HEK293 (cell line): ENCODE data around the gene GHRL.

Experiments
- MEIS1 ChIP-seq: sonication (generic); formaldehyde crosslinking; IDR thresholded peaks from 2 replicates; pipeline ENCODE4 v1.8.1; 2022; ENCODE audit warnings: missing genetic modification reagents, mild to moderate bottlenecking, borderline replicate concordance
- MZF1 ChIP-seq: fragments of 450-650 bp; formaldehyde crosslinking; IDR thresholded peaks from 2 replicates; pipeline ENCODE4 v1.5.1; 2017; ENCODE audit warnings: missing biosample characterization, missing genetic modification characterization, borderline replicate concordance
- REPIN1 ChIP-seq: fragments of 450-650 bp; formaldehyde crosslinking; IDR thresholded peaks from 2 replicates; pipeline ENCODE4 v1.5.1; 2017; ENCODE audit warnings: missing biosample characterization, missing genetic modification characterization, low read depth
- ZFP41 ChIP-seq: fragments of 450-650 bp; formaldehyde crosslinking; IDR thresholded peaks from 2 replicates; pipeline ENCODE4 v1.5.1; 2016; ENCODE audit warnings: missing biosample characterization, missing genetic modification characterization, borderline replicate concordance
- ZNF184 ChIP-seq: fragments of 450-650 bp; IDR thresholded peaks from 2 replicates; pipeline ENCODE4 v1.5.1; 2018; ENCODE audit warnings: missing biosample characterization, mild to moderate bottlenecking, missing genetic modification characterization
- ZNF311 ChIP-seq: fragments of 450-650 bp; formaldehyde crosslinking; IDR thresholded peaks from 2 replicates; pipeline ENCODE4 v1.5.1; 2017; ENCODE audit warnings: missing biosample characterization, missing genetic modification characterization, borderline replicate concordance
- TF ChIP-seq, protein P1 (sequence below): fragments of 450-650 bp; formaldehyde crosslinking; IDR thresholded peaks from 2 replicates; pipeline ENCODE4 v1.5.1; 2016; ENCODE audit warnings: missing biosample characterization, missing genetic modification characterization
- TF ChIP-seq, protein P2 (sequence below): fragments of 450-650 bp; formaldehyde crosslinking; IDR thresholded peaks from 2 replicates; pipeline ENCODE4 v1.5.1; 2016; ENCODE audit warnings: missing biosample characterization, missing genetic modification characterization
- TF ChIP-seq, protein P3 (sequence below): fragments of 450-650 bp; formaldehyde crosslinking; IDR thresholded peaks from 2 replicates; pipeline ENCODE4 v1.5.1; 2016; ENCODE audit warnings: missing biosample characterization, missing genetic modification characterization
- TF ChIP-seq, protein P4 (sequence below): fragments of 450-650 bp; formaldehyde crosslinking; IDR thresholded peaks from 2 replicates; pipeline ENCODE4 v1.5.1; 2016; ENCODE audit warnings: missing biosample characterization, missing genetic modification characterization
- TF ChIP-seq, protein P5 (sequence below): fragments of 450-650 bp; formaldehyde crosslinking; IDR thresholded peaks from 2 replicates; pipeline ENCODE4 v1.5.1; 2016; ENCODE audit warnings: missing biosample characterization, missing genetic modification characterization

DNA sequence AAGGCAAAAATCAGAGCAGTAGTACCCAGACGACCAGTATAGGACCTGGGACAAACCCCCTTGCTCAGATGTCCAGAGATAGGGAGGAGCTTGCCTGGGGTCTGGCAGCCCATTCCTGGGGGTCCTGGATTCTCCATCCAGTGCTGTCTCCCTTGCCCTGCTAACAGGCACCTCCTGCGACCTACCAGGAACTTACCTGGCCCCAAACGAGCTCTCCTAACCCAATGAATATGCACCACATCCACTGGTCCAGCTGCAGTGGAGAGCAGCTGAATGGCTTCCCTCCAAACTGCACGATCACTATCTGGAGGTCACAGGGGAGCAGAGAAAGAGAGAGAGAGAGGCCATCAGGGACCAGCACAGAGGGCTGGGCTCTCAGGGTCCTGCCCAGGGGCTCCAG, 47.3 kb upstream of the GHRL start:
- TF ChIP-seq, protein P1, sequence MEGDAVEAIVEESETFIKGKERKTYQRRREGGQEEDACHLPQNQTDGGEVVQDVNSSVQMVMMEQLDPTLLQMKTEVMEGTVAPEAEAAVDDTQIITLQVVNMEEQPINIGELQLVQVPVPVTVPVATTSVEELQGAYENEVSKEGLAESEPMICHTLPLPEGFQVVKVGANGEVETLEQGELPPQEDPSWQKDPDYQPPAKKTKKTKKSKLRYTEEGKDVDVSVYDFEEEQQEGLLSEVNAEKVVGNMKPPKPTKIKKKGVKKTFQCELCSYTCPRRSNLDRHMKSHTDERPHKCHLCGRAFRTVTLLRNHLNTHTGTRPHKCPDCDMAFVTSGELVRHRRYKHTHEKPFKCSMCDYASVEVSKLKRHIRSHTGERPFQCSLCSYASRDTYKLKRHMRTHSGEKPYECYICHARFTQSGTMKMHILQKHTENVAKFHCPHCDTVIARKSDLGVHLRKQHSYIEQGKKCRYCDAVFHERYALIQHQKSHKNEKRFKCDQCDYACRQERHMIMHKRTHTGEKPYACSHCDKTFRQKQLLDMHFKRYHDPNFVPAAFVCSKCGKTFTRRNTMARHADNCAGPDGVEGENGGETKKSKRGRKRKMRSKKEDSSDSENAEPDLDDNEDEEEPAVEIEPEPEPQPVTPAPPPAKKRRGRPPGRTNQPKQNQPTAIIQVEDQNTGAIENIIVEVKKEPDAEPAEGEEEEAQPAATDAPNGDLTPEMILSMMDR (tag by site-specific recombination), result no peak
- TF ChIP-seq ZNF311 (tag by site-specific recombination), result no peak
- TF ChIP-seq, protein P2, sequence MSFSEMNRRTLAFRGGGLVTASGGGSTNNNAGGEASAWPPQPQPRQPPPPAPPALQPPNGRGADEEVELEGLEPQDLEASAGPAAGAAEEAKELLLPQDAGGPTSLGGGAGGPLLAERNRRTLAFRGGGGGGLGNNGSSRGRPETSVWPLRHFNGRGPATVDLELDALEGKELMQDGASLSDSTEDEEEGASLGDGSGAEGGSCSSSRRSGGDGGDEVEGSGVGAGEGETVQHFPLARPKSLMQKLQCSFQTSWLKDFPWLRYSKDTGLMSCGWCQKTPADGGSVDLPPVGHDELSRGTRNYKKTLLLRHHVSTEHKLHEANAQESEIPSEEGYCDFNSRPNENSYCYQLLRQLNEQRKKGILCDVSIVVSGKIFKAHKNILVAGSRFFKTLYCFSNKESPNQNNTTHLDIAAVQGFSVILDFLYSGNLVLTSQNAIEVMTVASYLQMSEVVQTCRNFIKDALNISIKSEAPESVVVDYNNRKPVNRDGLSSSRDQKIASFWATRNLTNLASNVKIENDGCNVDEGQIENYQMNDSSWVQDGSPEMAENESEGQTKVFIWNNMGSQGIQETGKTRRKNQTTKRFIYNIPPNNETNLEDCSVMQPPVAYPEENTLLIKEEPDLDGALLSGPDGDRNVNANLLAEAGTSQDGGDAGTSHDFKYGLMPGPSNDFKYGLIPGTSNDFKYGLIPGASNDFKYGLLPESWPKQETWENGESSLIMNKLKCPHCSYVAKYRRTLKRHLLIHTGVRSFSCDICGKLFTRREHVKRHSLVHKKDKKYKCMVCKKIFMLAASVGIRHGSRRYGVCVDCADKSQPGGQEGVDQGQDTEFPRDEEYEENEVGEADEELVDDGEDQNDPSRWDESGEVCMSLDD (tag by site-specific recombination), result no peak
- TF ChIP-seq MZF1 (tag by site-specific recombination), result no peak
- TF ChIP-seq, protein P3, sequence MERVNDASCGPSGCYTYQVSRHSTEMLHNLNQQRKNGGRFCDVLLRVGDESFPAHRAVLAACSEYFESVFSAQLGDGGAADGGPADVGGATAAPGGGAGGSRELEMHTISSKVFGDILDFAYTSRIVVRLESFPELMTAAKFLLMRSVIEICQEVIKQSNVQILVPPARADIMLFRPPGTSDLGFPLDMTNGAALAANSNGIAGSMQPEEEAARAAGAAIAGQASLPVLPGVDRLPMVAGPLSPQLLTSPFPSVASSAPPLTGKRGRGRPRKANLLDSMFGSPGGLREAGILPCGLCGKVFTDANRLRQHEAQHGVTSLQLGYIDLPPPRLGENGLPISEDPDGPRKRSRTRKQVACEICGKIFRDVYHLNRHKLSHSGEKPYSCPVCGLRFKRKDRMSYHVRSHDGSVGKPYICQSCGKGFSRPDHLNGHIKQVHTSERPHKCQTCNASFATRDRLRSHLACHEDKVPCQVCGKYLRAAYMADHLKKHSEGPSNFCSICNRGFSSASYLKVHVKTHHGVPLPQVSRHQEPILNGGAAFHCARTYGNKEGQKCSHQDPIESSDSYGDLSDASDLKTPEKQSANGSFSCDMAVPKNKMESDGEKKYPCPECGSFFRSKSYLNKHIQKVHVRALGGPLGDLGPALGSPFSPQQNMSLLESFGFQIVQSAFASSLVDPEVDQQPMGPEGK (tag by site-specific recombination), result no peak
- TF ChIP-seq, protein P4, sequence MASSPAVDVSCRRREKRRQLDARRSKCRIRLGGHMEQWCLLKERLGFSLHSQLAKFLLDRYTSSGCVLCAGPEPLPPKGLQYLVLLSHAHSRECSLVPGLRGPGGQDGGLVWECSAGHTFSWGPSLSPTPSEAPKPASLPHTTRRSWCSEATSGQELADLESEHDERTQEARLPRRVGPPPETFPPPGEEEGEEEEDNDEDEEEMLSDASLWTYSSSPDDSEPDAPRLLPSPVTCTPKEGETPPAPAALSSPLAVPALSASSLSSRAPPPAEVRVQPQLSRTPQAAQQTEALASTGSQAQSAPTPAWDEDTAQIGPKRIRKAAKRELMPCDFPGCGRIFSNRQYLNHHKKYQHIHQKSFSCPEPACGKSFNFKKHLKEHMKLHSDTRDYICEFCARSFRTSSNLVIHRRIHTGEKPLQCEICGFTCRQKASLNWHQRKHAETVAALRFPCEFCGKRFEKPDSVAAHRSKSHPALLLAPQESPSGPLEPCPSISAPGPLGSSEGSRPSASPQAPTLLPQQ, result no peak
- no peak for TF ChIP-seq MEIS1 (CRISPR knock-in tag)
- no peak for TF ChIP-seq REPIN1 (tag by site-specific recombination)
- no peak for TF ChIP-seq ZNF184 (tag by site-specific recombination)
- TF ChIP-seq, protein P5, sequence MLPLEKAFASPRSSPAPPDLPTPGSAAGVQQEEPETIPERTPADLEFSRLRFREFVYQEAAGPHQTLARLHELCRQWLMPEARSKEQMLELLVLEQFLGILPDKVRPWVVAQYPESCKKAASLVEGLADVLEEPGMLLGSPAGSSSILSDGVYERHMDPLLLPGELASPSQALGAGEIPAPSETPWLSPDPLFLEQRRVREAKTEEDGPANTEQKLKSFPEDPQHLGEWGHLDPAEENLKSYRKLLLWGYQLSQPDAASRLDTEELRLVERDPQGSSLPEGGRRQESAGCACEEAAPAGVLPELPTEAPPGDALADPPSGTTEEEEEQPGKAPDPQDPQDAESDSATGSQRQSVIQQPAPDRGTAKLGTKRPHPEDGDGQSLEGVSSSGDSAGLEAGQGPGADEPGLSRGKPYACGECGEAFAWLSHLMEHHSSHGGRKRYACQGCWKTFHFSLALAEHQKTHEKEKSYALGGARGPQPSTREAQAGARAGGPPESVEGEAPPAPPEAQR (tag by site-specific recombination), result no peak
- no peak for TF ChIP-seq ZFP41 (tag by site-specific recombination)
